ENCODE results near the gene TNS3. TPM values are rescaled to one million over a fixed set of nuclear protein-coding genes. Genes with fewer than 3 reads are reported as not detected.

TNS3 gene
- total and polyA plus RNA-seq, 10 donors = 17.7 to 247 (median 147) TPM

GRCh38 chr7:47249361-47249760 lies 332.6 kb downstream of the TNS3 start:
- Histone ChIP-seq H3K4me1 (peaks cover 0 to 12% (median 11%) of the 10 kb centered on the region in 6 donors), H3K27ac (no peak overlapping the region), H3K27me3 (replicated peaks in 1 of 7) (peaks cover 0 to 9% (median 0%) of the 10 kb centered on the region in 7 donors), H3K4me3 (no peak overlapping the region), H3K9me3 (peaks cover 0 to 17% (median 10%) of the 10 kb centered on the region in 8 donors), H3K36me3 (no peaks in the 10 kb centered on the region)
- TF ChIP-seq CTCF (IDR thresholded peaks at IDR 0.05 in 8 of 11, conservative IDR thresholded peaks at IDR 0.05 in 3 of 11) = no peak
- TF ChIP-seq POLR2AphosphoS5 (IDR thresholded peaks at IDR 0.05) = no peak
- TF ChIP-seq POLR2A (IDR thresholded peaks at IDR 0.05) = no peak
- DNase-seq = no peak
- WGBS, 5 donors = 63 to 91% (median 79%) methylated on average over 2 of the region's 2 CpGs
- intact Hi-C loops (cut with DNase I; ENCODE audit: low total_unique reads) = no loop called here

GRCh38 chr7:47248797-47249196 lies 333.1 kb downstream of the TNS3 start:
- WGBS, 5 donors = 85 to 90% (median 87%) methylated on average over 2 to 3 of the region's 3 CpGs
- DNase-seq = no peak
- Histone ChIP-seq H3K4me3 (no peak overlapping the region), H3K27me3 (replicated peaks in 1 of 7) (peaks cover 0 to 3% (median 0%) of the 10 kb centered on the region in 7 donors), H3K36me3 (no peaks in the 10 kb centered on the region), H3K4me1 (peaks cover 0 to 7% (median 5%) of the 10 kb centered on the region in 6 donors), H3K27ac (no peak overlapping the region), H3K9me3 (peaks cover 0 to 17% (median 10%) of the 10 kb centered on the region in 8 donors)
- TF ChIP-seq POLR2A (IDR thresholded peaks at IDR 0.05) (no peak), CTCF (IDR thresholded peaks at IDR 0.05 in 8 of 11, conservative IDR thresholded peaks at IDR 0.05 in 3 of 11) (no peak), POLR2AphosphoS5 (IDR thresholded peaks at IDR 0.05) (no peak)
- intact Hi-C loops (cut with DNase I; ENCODE audit: low total_unique reads) = no loop called here

- Histone ChIP-seq H3K27me3 (replicated peaks in 1 of 7) (no peaks in the 10 kb centered on the region), H3K9me3 (peaks cover 0 to 10% (median 3%) of the 10 kb centered on the region in 8 donors), H3K36me3 (no peaks in the 10 kb centered on the region), H3K4me3 (no peak overlapping the region), H3K4me1 (no peaks in the 10 kb centered on the region), H3K27ac (no peak overlapping the region)
- DNase-seq = no peak
- TF ChIP-seq POLR2A (IDR thresholded peaks at IDR 0.05) (no peak), CTCF (IDR thresholded peaks at IDR 0.05 in 8 of 11, conservative IDR thresholded peaks at IDR 0.05 in 3 of 11) (no peak), POLR2AphosphoS5 (IDR thresholded peaks at IDR 0.05) (no peak)
- intact Hi-C loops (cut with DNase I; ENCODE audit: low total_unique reads) = no loop called here
- WGBS, 5 donors = 66 to 74% (median 71%) methylated on average over 5 of the region's 5 CpGs
Measured at GRCh38 chr7:47247132-47247531, 334.8 kb downstream of the TNS3 start.

- H3K4me3 ChIP-seq = no peak overlapping the region
- H3K36me3 ChIP-seq = no peaks in the 10 kb centered on the region
- no peaks in the 10 kb centered on the region for H3K27me3 ChIP-seq (replicated peaks in 1 of 7)
- no peaks in the 10 kb centered on the region for H3K4me1 ChIP-seq
- no peak for DNase-seq
- no peak for TF ChIP-seq POLR2AphosphoS5 (IDR thresholded peaks at IDR 0.05)
- TF ChIP-seq POLR2A (IDR thresholded peaks at IDR 0.05) = no peak
- TF ChIP-seq CTCF (IDR thresholded peaks at IDR 0.05 in 8 of 11, conservative IDR thresholded peaks at IDR 0.05 in 3 of 11) = no peak
- H3K9me3 ChIP-seq = peaks cover 0 to 3% (median 0%) of the 10 kb centered on the region in 8 donors
- H3K27ac ChIP-seq = no peak overlapping the region
- intact Hi-C loops (cut with DNase I; ENCODE audit: low total_unique reads) = no loop called here
Measured at GRCh38 chr7:47244692-47245091, 337.2 kb downstream of the TNS3 start.

Data from spleen (tissue), 11 donors.